NCI-H1930 (cell line): ENCODE measurements around the gene RAB22A.
A peak's percentile ranks its signal among the peaks of the same experiment; 100 is the strongest.

Experiments used
- DNase-seq, 2 experiments: peaks; one replicate each; lab custom pipeline; 2025; lab: John Stamatoyannopoulos, UW

RAB22A gene

DNA sequence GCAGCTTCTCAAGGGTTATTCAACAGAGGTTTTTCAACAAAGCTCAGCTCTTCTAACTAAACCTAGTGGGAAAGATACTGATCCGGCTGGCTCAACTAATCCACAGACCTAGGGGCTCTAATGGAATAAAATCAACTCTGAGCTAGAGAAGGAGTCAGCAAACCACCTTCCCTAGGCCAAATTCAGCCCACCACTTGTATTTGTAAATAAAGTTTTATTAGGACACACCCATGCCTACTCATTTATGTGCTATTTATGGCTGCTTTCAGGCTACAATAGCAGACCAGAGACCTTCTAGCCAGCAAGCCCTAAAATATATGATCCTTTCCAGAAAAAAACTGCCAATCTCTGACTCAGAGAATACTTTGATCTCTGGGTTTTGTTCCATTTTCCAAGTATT lies 6.0 kb upstream of the RAB22A start:
- DNase-seq = no peak

DNA sequence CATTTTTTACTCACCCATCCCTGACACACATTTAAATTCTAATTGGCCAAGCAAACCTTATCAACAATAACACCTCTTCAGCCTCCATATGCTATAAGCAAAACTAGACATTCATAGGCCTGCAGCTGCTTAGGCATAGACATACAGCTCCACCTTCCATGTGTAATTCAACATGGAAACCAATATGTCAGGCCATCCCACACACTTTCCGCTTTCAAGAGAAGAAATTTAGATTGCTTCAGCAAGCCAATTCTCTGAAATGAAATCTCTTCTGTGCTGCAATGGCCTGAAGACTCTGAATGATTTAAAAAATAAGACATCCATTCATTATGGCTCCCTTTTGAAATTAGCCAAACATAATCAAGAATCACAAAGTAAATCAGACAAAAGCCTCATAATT lies 4.5 kb upstream of the RAB22A start:
- no peak for DNase-seq

DNA sequence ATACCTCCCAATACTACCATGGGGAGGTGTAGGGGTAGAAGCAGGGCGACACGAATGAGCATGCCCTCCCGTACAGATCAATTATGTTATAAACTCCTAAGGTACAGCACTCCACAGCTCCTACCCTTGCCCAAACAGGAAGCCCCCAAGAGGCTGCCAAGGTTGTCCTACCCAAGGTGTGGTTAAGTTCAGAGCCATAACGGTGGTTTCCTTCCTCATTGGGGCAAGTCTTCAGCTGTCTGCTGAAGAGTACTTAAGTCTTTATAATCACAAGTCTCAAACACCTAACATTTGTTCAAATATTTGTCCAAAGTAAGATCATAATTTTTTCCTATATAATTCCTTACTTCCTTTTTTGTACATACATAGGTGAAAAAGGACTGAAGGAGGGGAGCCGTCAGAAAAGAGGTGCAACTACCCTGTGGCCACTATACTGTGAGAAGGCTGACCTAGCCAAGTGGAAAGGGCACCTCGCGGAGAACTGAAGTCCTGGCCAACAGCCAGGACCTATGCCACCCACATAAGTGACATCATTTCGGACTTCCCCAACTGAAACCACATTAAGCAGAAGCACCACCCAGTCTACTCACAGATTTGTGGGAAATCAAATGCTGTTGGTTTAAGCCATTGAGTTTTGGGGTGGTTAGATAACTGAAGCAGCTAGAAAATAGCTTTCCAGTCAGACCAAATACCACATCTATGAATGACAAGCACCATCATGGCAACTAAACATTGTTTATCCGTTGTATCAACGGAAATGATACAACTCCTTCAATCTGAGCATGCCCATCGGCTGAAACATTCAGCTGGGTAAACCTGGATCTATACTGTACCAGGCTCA lies 2.9 kb upstream of the RAB22A start:
- no peak for DNase-seq

DNA sequence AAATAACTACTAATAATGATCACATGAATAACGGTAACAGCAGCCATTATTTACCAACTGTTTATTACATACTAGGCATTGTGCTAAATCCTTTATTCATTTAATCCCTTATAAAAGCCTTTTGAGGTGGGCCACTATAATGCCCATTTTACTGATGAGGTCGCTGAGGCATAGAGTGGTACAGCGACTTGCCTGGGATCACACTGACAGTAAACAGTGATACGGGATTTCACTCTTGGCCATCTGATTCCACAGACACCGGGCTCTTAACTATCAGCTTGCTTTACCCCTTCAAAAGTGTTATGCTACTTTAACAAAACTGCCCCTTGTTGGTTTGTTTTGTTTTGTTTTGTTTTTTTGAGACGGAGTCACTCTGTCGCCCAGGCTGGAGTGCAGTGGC lies 2.2 kb upstream of the RAB22A start:
- DNase-seq = no peak

DNA sequence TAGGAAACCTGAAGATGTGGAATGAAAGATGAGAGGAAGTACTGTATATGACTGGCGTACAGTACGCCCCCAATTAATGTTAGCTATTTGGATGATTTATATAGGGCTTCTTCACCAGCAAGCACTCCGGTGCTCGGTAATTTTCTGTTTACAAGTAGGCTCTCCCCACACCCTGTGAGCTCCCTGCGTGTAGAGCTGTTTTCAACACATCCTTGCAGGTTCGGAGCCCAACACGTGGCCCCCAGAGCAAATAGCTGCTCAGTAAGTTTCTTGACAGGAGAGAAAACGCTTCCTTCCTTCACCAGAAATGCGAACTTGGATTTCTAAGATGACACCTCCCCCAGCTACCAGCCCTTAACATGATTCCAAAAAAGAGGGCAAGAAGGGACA lies 1.2 kb upstream of the RAB22A start:
- no peak for DNase-seq

DNA sequence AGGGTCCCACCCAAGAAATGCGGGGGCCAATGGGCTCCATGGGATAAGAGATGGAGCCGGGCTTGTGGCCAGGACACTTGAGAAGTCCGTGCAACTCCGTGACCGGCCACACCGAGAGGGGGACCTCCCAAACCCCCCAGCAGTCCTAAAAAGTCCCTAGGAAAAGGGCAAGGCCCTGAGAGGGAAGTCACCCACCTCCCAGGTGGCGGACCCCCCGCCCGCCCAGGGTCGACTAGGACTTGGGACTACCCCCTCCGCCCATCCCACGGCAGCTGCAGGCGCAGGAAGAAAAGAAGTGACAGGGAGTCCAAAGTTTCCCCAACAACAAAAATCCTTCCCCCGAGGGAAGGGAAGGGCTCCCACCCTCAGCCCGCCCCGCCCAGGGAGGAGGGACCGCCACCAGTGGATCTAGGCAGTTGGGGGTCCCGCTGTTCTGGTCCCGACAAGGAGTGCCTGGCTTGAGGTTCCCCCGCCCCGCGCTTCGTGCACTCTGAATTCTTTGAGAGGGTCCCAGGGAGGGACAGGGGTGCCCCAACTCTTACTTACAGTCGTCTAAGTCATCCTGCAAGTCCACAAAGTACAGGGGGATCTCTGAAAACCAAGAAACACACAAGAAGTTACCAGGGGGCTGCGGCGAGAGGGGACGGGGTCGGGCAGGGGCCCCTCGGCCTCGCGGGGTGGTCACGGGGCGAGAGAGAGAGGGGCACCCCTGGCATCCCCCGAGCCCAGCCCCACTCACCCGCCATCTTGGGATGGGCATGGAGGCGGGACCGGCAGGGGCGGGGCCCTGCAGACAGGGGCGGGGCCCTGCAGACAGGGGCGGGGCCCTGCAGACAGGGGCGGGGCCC lies 611 bp upstream of the RAB22A start:
- DNase-seq = no peak

DNA sequence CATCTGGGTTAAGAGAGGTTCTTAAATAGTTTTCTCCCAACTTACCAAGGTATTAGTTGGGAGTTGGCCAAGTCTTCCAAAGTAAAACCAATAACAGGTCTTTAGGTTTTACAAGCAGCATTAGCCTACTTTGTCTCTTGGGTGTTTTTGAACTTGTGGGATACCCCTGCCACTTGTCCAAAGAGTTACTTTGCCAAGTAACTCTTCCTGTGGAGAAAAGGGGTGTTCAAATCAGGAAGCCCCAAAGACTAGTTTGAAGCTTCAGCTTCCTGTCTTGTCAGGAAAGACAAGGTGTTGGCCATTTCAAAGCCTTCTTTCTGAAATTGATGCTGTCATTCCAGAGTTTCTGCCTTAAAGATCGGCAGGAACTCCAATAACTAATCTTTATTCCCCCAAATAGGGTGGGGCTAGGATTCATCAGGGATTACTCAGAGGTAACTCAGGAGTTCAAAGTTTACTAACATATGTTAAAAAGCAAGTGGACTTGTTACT lies 822 bp downstream of the RAB22A start:
- no peak for DNase-seq

DNA sequence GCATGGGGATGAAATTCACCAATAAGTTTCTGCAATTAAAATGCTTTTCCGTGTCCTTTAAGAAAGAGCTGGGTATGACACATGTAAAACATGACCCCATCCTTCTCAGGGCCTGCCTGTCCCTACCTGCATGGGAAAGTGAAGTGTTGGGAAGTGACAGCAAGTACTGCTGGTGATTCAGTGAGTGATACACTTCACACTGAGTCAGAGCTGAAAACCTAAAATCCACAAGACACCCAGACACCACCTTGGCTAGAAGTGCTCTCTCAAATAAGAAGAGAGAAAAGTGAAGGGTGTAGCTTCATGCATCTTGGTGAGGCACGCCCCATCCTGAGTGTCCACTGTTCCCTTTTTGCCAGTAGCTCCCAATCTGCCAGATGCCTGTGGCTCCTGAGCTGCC lies 3.3 kb downstream of the RAB22A start:
- DNase-seq = no peak

DNA sequence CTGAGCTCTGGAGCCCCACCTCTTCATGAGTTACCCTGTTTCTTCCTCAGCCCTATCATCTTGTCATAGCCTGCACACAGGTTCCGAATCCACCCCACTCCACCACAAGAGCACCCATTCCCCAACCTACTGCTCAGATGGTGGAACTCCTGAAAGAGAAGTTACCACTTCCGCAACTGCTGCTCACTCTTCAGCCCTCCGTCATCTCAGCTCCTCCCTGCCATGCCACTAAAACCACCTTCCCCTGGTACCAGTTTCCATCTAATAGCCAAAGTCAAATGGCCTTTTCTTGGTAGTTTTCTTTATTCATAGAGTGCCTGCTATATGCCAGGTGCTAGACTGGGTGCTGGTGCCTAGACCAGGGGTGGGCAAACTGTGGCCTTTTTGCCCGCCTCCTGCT lies 3.9 kb downstream of the RAB22A start:
- DNase-seq = no peak

DNA sequence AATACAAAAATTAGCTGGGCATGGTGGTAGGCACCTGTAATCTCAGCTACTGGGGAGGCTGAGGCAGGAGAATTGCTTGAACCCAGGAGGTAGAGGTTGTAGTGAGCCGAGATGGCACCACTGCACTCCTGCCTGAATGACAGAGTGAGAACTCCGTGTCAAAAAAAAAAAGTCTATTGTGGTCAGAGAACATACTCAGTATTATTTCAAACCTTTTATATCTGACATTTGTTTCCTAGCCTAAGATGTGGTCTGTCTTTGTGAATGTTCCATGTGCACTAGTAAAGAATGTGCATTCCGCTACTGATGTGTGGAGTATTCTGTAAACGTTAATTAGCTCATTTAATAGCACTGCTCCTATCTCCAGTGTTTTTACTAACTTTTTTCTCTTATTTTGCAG lies 11.7 kb downstream of the RAB22A start:
- DNase-seq = no peak

DNA sequence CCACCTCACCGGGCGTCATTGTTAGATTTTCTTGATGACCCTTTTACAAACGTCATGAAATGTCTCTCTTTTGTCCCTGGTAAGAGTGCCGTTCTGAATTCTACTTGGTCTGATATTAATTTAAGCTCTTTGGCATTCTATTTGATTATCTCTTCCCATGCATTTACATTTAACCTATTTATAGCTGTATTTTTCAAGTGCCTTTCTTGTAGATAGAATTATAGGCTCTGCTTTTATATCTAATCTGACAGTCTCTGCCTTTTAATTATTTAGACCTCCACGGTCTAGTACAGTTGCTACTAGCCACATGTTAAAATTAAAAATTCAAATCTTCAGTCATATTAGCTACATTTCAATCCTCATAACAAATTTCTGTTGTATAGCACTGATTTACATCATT lies 12.6 kb downstream of the RAB22A start:
- no peak for DNase-seq

DNA sequence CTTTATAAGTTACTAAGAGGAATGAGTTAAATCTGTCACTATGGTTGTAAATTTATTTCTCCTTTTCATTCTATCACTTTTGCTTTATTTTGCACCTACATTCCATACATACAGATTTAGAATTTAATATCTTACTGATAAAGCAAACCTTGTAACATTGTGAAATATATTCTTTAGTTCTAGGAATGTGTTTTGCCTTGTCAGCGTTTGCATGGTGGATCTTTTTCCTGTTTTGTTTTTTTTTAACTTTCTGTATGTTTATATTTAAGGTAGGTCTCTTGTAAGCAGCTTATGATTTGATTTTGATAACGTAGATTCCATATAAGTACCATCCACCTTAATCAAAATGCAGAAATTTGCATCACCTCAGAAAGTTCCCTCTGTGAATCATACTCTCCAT lies 16.4 kb downstream of the RAB22A start:
- no peak for DNase-seq

DNA sequence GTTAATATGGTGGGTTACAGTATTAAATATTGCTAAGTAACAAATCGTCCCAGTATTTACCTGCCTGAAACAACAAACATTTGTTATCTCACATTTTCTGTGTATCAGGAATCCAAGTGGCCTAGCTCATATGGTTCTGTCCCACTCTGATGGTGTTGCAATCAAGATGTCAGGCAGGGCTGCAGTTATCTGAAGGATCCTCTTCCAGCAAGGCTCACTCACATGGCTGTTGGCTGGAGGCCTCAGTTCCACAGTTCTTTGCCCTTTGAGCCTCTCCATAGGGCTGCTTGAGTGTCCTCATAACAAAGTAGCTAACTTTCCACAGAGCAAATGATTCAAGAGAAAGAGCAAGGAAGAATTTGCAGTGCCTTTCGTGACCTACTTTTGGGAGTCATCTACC lies 17.7 kb downstream of the RAB22A start:
- DNase-seq = no peak

DNA sequence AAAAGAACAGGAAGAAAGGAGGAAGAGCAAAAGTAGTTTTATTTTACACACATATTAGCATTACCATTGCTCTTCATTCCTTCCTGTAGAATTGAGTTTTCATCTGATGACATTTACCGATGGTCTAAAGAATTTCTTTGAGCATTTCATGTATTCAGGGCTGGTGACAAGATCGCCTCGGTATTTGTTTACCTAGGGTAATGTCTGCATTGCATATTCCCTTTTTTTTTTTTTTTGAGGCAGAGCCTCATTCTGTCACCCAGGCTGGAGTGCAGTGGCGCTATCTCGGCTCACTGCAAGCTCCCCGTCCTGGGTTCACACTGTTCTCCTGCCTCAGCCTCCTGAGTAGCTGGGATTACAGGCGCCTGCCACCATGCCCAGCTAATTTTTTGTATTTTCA lies 19.3 kb downstream of the RAB22A start:
- no peak for DNase-seq

DNA sequence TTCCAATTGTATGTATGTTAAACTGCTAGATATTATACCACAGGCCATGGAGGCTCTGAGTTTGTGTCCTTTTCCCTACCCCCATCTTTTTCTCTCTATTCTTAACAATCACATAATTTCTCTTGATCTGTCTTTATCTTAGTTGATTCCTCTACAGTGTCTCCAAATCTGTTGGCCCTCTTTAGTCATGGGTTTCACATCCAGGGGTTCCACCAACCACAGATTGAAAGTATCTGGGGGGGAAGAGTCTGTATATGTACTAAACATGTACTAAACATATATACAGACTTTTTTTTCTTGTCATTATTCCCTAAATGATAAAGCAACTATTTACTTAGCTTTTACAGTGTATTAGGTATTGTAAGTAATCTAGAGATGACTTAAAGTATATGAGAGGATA lies 20.2 kb downstream of the RAB22A start:
- DNase-seq = no peak

DNA sequence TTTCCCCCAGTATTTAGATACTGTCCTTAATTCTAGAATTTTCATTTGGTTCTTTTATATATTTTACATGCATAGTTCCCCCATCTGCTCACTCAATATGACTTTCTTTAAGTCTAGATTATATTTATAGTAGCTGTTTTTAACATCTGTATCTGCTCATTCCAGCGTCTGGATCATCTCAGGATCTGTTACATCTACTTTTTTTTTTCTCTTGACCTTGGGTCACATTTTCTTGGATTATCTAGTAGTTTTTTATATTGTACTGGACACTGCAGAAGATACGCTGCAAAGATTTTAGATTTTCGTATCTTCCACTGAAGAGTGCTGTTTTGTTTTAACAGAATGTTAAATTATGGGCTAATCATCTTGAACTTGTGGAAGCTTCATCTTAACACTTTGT lies 20.7 kb downstream of the RAB22A start:
- no peak for DNase-seq

DNA sequence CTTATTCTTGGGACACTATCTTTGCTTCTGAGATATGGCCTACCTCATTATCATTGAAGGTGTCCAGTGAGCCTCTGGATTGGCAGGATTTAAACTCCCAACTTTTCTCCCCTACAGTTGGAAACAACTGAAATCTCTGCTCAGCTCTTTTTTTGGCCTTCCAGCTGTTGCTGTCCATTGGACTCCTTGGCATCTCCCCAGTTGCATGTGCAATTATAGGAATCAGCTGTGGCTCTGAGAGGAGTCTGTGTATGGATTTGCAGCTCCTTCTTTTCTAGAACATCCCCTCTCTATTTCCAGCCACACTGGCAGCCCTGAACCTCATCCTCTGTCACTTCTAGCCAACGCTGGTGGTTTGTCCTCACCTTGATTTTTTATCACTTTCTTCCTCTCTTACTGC lies 21.2 kb downstream of the RAB22A start:
- no peak for DNase-seq

DNA sequence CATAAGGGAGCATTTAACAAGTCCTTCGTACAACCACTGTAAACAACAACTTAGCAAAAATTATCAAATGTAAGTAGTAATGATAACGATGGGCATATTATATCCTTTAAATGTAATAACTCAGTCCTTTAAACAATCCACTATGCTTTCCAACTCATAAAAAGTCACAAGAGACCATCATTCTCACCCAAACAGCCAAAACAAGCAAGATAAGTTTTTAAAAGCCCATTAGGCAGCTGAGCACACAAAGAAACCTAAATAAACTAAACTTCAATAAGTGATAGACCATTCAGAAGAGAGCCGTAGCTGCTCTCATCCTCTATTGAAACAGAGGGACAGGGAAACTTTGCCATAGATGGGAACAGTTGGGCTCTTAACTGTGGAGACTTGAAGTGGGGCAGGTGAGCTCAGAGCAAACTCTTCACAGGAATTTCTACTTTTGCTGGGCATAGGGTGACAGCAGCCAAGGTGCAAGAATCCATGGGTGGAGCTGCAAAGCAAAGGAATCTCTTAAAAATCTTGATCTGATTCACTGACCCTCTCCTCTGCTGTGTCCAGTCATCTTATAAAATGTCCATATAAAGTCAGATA lies 22.5 kb downstream of the RAB22A start:
- DNase-seq = peak; percentile 25 to 35

DNA sequence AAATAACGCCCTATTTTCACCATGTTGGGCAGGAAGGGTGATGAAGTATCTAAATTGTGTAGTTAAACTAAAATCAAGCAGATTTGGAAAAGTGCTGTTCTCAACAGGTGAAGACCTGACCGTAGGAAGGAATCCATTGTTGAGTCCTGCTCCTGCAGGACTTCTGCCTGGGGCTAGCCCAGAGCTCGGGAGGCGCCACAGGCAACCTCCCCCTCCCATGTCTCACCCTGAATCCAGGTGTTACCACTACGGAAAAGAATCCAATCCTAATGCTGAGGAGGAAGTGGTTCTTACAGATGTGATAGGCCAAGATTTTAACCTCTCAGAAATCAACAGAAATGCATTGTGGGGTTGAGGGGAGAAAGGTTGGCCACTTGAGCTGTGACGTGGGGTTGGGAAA lies 30.2 kb downstream of the RAB22A start:
- no peak for DNase-seq

DNA sequence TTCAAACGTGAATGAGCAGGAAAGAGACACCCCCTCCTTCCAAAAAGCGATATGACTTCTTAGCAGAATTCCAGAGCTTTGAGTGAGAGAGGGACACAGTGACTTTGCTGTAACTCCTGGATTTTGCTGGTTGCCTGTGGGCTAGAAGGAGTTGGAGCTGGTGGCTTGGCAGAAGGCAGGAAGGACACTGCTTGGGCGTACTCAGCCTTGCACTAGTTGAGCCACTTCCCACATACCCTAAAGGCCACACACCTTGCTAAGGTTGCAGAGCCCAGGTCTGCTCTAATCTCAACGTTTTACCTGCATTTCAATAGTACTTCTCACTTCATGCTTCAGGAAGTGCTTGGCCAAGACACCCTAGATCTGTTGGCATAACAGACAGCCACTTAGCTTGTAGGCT lies 30.6 kb downstream of the RAB22A start:
- DNase-seq = no peak

DNA sequence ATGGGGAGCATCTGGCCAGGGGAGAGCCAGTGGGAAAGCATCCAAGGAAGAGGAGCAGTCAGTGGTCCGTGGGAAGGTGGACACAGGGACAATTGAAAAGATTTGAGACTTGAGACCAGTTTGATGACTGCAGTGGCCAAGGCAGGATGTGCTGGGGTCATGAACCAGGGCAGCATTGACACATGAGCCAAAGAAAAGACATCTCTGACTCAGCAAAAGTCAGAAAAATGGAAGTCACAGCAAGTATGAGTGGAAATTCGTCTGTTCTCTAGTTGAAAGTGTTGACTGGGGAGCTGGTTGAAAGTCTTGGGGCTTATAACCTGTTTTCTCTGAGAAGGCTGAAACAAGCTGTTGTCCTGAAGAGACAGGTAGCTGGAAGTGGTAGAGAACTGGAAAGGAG lies 31.3 kb downstream of the RAB22A start:
- no peak for DNase-seq

DNA sequence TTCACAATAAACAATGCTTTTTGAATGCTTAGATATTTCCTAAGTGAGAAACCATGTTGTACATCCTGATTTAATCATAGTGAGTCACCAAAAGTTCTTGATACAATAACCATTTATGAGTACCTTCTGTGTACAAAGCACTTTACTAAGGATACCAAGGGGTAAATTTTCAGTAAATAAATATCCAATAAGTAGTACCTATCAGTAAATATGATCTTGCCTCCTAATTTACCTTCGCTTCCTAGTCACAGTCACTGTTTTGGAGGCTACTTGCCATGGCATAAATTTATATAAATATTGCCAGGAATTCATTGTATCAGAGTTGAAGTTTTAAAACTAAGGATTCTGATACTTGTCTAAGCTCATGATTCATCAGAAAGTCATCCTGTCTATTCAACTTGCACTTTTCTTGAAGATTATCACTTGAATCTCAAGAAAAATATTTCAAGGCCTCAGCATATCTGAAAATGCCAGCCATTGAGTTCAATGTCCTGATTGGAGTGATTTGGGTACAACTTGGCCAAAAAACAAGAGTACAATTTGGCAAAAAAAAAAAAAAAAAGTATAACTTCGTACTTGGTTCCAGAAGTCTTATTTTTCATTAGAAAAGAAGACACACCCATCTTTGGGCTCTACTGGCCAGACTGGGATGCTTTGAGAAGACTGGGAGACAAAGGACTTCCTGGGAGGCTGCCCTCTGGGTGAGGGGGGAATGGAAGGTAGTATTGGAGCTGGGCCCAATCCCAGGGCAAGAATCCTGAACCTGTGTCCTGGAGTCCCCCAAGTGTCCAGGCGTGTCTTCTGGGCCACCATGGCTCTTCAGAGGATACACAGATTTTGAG lies 32.8 kb downstream of the RAB22A start:
- DNase-seq = no peak
